ENCODE data around the gene C3orf62.

C3orf62 gene

GRCh38 chr3:49276475-49277382, at the start of gene C3orf62:
Gene C3orf62, minus strand, starts transcription at chr3:49277232. Its CDS starts 360 bp downstream, at chr3:49276872.
- no peak for DNase-seq

GRCh38 chr3:49324768-49325167, 47.7 kb upstream of the C3orf62 start:
- no peak for DNase-seq

- no peak for DNase-seq
These were observed 39.8 kb upstream of the C3orf62 start for GRCh38 chr3:49316696-49317457.

- no peak for DNase-seq
These were observed 37.1 kb upstream of the C3orf62 start for GRCh38 chr3:49313896-49314688.

- DNase-seq, result no peak
These were observed 34.3 kb upstream of the C3orf62 start for GRCh38 chr3:49311283-49311682.

GRCh38 chr3:49310677-49311076, 33.6 kb upstream of the C3orf62 start:
- no peak for DNase-seq

GRCh38 chr3:49305608-49306007, 28.6 kb upstream of the C3orf62 start:
- DNase-seq, result no peak

GRCh38 chr3:49302613-49303012, 25.6 kb upstream of the C3orf62 start:
- DNase-seq, result no peak

- no peak for DNase-seq
These were observed 23.6 kb upstream of the C3orf62 start for GRCh38 chr3:49300595-49300994.

- no peak for DNase-seq
These were observed 21.5 kb upstream of the C3orf62 start for GRCh38 chr3:49298511-49298910.

- DNase-seq, result no peak
These were observed 19.9 kb upstream of the C3orf62 start for GRCh38 chr3:49296781-49297411.

GRCh38 chr3:49295489-49296058, 18.5 kb upstream of the C3orf62 start:
- no peak for DNase-seq

- DNase-seq, result no peak
These were observed 17.3 kb upstream of the C3orf62 start for GRCh38 chr3:49294343-49294742.

GRCh38 chr3:49283997-49284396, 7.0 kb upstream of the C3orf62 start:
- no peak for DNase-seq

GRCh38 chr3:49279376-49279775, 2.3 kb upstream of the C3orf62 start:
- DNase-seq, result no peak

- no peak for DNase-seq
These were observed 1.5 kb upstream of the C3orf62 start for GRCh38 chr3:49278548-49278947.

GRCh38 chr3:49277383-49277775, 347 bp upstream of the C3orf62 start:
- no peak for DNase-seq

- no peak for DNase-seq
These were observed 3.1 kb downstream of the C3orf62 start for GRCh38 chr3:49273825-49274532.

- DNase-seq, result no peak
These were observed 6.0 kb downstream of the C3orf62 start for GRCh38 chr3:49271047-49271446.

GRCh38 chr3:49270156-49270500, 6.9 kb downstream of the C3orf62 start:
- no peak for DNase-seq

- no peak for DNase-seq
These were observed 7.4 kb downstream of the C3orf62 start for GRCh38 chr3:49269443-49270155.

Data from SHP77 treated with DMSO at 0.1 percent for 48 hours (cell line).